Choroid plexus epithelial cell (primary cell): ENCODE data around the gene CST7.
A peak's percentile ranks its signal among the peaks of the same experiment; 100 is the strongest.
"Not testable (repeated sequence)": the region's sequence is repeated elsewhere in the genome, so short reads cannot be mapped to it uniquely, and the experiment has no call there.

Experiments used
- DNase-seq: peaks from one replicate; pipeline ENCODE4 v3.0.0-alpha.2; 2010; ENCODE audit warnings: low read depth
- H3K4me3 ChIP-seq: 2 replicates; pipeline ENCODE4 v1.5.1; 2011; ENCODE audit warnings: low read depth, mild to moderate bottlenecking, control low read depth, low read length, moderate library complexity
- TF ChIP-seq, protein P1 (sequence below): conservative IDR thresholded peaks from 2 replicates; pipeline ENCODE4 v1.5.1; 2011; ENCODE audit warnings: low read depth, mild to moderate bottlenecking, control low read depth, inconsistent platforms, low read length, moderate library complexity

The CST7 gene

DNA sequence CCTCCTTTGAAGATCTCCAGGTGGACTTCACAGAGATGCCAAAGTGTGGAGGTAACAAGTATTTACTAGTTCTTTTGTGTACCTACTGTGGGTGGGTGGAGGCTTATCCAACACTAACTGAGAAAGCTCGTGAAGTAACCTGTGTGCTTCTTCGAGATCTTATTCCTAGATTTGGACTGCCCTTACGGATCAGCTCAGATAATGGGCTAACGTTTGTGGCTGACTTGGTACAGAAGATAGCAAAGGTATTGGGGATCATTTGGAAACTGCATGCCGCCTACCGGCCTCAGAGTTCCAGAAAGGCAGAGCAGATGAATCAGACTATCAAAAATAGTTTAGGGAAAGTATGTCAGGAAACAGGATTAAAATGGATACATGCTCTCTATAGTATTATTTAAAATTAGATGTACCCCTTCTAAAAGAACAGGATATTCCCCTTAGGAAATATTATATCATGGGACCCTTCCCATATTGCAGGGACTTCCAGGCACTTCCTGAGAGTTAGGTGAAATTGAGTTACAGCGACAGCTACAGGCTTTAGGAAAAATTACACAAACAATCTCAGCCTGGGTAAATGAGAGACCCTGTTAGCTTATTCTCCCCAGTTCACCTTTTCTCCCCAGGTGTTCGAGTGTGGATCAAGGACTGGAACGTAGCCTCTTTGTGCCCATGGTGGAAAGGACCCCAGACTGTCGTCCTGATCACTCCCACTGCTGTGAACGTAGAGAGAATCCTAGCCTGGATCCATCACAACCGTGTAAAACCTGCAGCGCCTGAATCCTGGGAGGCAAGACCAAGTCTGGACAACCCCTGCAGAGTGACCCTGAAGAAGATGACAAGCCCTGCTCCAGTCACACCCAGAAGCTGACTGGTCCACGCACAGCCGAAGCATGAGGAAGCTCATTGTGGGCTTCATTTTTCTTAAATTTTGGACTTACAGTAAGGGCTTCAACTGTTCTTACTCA is 18.1 kb upstream of the CST7 start:
- H3K4me3 ChIP-seq, result not testable (repeated sequence)
- TF ChIP-seq, protein P1, sequence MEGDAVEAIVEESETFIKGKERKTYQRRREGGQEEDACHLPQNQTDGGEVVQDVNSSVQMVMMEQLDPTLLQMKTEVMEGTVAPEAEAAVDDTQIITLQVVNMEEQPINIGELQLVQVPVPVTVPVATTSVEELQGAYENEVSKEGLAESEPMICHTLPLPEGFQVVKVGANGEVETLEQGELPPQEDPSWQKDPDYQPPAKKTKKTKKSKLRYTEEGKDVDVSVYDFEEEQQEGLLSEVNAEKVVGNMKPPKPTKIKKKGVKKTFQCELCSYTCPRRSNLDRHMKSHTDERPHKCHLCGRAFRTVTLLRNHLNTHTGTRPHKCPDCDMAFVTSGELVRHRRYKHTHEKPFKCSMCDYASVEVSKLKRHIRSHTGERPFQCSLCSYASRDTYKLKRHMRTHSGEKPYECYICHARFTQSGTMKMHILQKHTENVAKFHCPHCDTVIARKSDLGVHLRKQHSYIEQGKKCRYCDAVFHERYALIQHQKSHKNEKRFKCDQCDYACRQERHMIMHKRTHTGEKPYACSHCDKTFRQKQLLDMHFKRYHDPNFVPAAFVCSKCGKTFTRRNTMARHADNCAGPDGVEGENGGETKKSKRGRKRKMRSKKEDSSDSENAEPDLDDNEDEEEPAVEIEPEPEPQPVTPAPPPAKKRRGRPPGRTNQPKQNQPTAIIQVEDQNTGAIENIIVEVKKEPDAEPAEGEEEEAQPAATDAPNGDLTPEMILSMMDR, result peak; percentile 60
- DNase-seq, result peak; percentile 17

DNA sequence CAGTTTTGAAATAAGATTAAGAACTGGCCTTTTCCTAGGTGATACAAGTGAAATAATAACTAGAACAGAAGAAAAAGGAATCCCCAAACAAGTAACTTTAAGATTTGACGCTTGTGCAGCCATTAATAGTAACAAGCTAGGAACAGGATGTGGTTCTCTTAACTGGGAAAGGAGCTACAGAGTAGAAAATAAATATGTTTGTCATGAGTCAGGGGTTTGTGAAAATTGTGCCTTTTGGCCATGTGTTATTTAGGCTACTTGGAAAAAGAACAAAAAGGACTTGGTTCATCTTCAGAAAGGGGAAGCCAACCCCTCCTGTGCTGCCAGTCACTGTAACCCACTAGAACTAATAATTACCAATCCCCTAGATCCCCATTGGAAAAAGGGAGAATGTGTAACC is 17.2 kb upstream of the CST7 start:
- DNase-seq, result peak; percentile 17

DNA sequence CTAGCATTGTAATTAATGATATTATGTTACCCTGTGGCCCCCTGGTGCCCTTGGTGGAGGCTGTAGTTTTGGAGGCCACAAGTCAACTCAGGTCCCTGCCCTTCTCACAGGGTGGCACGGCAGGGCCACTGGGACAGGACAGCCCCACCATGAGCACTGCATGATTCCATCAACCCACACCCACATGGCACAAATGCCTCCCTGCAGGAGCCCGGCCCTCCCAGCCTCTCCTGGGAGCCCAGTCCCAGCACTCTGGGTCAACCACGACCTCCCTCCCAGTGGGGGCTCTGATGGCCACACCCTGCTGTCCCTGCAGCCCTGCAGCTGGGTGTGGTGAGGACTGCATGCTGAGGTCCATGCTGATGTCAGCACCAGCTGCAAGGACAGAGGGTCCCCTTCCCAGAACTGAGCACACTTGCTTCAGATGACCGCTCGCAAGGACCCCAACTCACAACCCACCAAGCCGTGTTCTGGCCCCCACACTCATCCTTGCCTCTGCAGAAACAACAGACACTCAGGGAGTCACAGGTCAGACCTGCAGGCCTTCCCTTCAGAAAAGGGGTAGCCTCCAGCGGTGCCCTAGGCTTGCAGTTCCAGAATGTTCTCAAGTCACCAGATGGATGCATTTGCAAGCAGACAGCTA is 15.7 kb upstream of the CST7 start:
- DNase-seq, result no peak
- TF ChIP-seq, protein P1, result no peak
- H3K4me3 ChIP-seq, result no peak overlapping the region

More for the DNA sequence above, 17.2 kb upstream of the CST7 start:
- not testable (repeated sequence) for H3K4me3 ChIP-seq

GRCh38 chr20:24934101-24934661 is 14.9 kb upstream of the CST7 start:
- DNase-seq, result no peak
- TF ChIP-seq, protein P1, result no peak
- H3K4me3 ChIP-seq, result no peak overlapping the region

DNA sequence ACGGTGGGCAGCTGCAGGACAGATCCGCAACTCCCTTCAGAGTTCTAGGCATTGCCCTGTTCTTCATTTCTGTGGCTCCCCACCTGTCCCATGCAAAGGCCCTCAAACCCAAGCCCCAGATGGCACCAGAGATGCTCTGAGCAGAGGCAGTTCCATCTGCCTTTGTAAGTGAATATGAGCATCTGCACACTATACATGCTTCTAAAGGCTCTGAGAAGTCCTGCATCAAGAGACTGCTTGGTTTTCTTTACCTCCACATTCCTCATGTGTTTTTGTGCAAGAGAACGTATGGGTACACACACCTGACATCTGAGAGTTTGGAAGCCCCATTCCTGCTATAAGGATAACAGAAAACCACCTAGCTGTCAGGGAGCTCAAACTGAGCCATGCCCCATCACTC is 14.4 kb upstream of the CST7 start:
- TF ChIP-seq, protein P1, result no peak
- no peak overlapping the region for H3K4me3 ChIP-seq
- DNase-seq, result no peak

- H3K4me3 ChIP-seq, result no peak overlapping the region
- TF ChIP-seq, protein P1, result no peak
- no peak for DNase-seq
Observed at GRCh38 chr20:24935140-24935539, 13.9 kb upstream of the CST7 start.

DNA sequence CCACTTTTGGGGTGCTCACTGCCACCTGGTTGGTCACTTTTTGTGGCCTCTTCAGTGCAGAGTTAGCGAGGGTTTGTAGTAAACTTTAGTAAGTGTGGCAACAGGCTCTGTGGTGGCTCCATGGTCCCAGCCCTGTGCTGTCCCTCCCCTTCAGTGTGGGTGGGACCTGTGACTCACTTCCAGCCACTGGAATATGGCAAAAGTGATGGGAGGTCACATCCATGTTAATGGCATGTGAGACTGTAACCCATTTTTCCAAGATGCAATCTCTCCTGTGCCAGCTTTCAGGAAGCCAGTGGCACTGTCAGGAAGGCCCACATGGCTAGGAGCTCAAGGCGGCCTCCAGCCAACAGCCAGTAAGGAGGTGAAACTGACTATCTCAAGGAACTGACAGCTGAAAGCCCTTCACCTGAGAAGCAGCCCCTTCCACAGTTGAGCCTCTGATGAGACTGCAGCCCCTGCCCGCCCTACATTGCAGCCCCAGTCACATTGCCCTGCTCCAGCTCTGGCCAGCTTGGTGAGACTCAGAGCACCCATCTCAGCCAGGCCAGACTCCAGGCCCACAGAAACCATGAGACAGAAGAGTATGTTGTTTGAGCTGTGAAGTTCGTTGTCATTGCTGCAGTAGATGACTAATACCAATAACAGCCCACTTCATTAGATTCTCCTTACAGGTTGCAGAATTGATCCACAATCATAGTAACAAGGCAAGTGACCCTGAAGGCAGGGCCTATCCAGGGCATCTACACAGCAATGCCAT is 13.1 kb upstream of the CST7 start:
- H3K4me3 ChIP-seq, result no peak overlapping the region
- TF ChIP-seq, protein P1, result no peak
- DNase-seq, result no peak
